IPS DF 6.9 (cell line): ENCODE results near the gene DNAH1.

Experiments used
- DNase-seq: peaks from one replicate; pipeline ENCODE4 v3.0.0-alpha.2; 2013; ENCODE audit warnings: low read depth, low spot score
- H3K27ac ChIP-seq: one replicate; pipeline ENCODE4 v1.5.1; 2013; ENCODE audit warnings: low read length, control low read depth
- H3K27me3 ChIP-seq: 2 replicates; pipeline ENCODE4 v1.6.1; 2013; ENCODE audit warnings: mild to moderate bottlenecking, low read length; ENCODE audit not compliant: control insufficient read depth, insufficient read depth
- H3K36me3 ChIP-seq: 2 replicates; pipeline ENCODE4 v1.6.1; 2013; ENCODE audit warnings: low read length; ENCODE audit not compliant: control insufficient read depth, insufficient read depth
- H3K4me1 ChIP-seq: 2 replicates; pipeline ENCODE4 v1.6.1; 2013; ENCODE audit warnings: low read length; ENCODE audit not compliant: control insufficient read depth, insufficient read depth
- H3K4me3 ChIP-seq: 2 replicates; pipeline ENCODE4 v1.5.1; 2013; ENCODE audit warnings: mild to moderate bottlenecking, low read length
- H3K9me3 ChIP-seq: 2 replicates; pipeline ENCODE4 v1.6.1; 2013; ENCODE audit warnings: low read length, inconsistent platforms; ENCODE audit not compliant: control insufficient read depth, insufficient read depth
- WGBS: extraction: QIAGEN DNeasy Blood & Tissue Kit; methylation state at CpG from one replicate; pipeline ENCODE4 v1.1.7; 2013; ENCODE audit warnings: mixed read lengths, missing lambda C conversion rate; ENCODE audit not compliant: insufficient read length, insufficient coverage; 5-methylcytosine and 5-hydroxymethylcytosine counted together

DNAH1 gene

DNA sequence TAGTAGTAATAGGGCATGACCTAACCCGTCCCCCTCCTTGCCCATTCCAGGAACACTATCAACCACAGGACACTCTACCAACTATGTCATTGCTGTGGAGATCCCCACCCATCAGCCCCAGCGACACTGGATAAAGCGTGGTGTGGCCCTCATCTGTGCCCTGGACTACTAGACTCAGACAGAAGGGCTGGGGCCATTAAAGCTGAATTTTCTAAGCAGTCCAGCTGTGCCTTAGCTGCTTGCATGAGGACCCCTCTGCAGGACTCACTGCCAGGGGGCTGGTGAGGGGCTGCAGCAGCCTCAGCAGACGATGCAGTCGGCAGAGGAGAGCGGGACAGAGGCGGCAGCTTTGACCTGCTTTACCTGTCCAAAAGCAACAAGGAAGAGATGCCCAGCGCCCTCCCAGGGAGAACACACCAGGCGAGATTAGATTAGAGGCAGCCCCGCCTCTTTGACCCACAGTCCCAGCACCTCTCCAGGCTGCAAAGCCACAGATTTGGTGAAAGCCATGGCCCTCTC lies 84.2 kb downstream of the DNAH1 start:
- Histone ChIP-seq H3K4me1 (no peaks in the 10 kb centered on the region), H3K27ac (no peak overlapping the region), H3K4me3 (no peak overlapping the region), H3K27me3 (no peaks in the 10 kb centered on the region), H3K9me3 (no peaks in the 10 kb centered on the region), H3K36me3 (peaks cover 35% of the 10 kb centered on the region)
- DNase-seq: no peak
- no CpG with 5 or more reads among the region's 10 CpGs for WGBS

- Histone ChIP-seq H3K9me3 (no peaks in the 10 kb centered on the region), H3K36me3 (peaks cover 37% of the 10 kb centered on the region), H3K4me1 (no peaks in the 10 kb centered on the region), H3K4me3 (no peak overlapping the region), H3K27me3 (no peaks in the 10 kb centered on the region), H3K27ac (no peak overlapping the region)
- no peak for DNase-seq
- no CpG with 5 or more reads among the region's 1 CpG for WGBS
Measured at GRCh38 chr3:52401021-52401420, 84.9 kb downstream of the DNAH1 start.

GRCh38 chr3:52401551-52401950 lies 85.4 kb downstream of the DNAH1 start:
- no peak overlapping the region for H3K27ac ChIP-seq
- H3K27me3 ChIP-seq: no peaks in the 10 kb centered on the region
- no peak overlapping the region for H3K4me3 ChIP-seq
- DNase-seq: no peak
- no peaks in the 10 kb centered on the region for H3K9me3 ChIP-seq
- peaks cover 42% of the 10 kb centered on the region for H3K36me3 ChIP-seq
- WGBS: no CpG with 5 or more reads among the region's 1 CpG
- no peaks in the 10 kb centered on the region for H3K4me1 ChIP-seq

GRCh38 chr3:52402101-52402521 lies 86.0 kb downstream of the DNAH1 start:
- no CpG with 5 or more reads among the region's 16 CpGs for WGBS
- H3K36me3 ChIP-seq: peaks cover 47% of the 10 kb centered on the region
- DNase-seq: no peak

GRCh38 chr3:52402706-52403270 lies 86.7 kb downstream of the DNAH1 start:
- no peak for DNase-seq
- Histone ChIP-seq H3K4me1 (no peaks in the 10 kb centered on the region), H3K9me3 (no peaks in the 10 kb centered on the region), H3K27me3 (no peaks in the 10 kb centered on the region), H3K36me3 (peaks cover 51% of the 10 kb centered on the region), H3K27ac (no peak overlapping the region), H3K4me3 (no peak overlapping the region)
- WGBS: no CpG with 5 or more reads among the region's 11 CpGs

More at GRCh38 chr3:52402101-52402521, 86.0 kb downstream of the DNAH1 start:
- H3K9me3 ChIP-seq: no peaks in the 10 kb centered on the region
- no peaks in the 10 kb centered on the region for H3K27me3 ChIP-seq
- no peaks in the 10 kb centered on the region for H3K4me1 ChIP-seq
- H3K4me3 ChIP-seq: no peak overlapping the region
- no peak overlapping the region for H3K27ac ChIP-seq

DNA sequence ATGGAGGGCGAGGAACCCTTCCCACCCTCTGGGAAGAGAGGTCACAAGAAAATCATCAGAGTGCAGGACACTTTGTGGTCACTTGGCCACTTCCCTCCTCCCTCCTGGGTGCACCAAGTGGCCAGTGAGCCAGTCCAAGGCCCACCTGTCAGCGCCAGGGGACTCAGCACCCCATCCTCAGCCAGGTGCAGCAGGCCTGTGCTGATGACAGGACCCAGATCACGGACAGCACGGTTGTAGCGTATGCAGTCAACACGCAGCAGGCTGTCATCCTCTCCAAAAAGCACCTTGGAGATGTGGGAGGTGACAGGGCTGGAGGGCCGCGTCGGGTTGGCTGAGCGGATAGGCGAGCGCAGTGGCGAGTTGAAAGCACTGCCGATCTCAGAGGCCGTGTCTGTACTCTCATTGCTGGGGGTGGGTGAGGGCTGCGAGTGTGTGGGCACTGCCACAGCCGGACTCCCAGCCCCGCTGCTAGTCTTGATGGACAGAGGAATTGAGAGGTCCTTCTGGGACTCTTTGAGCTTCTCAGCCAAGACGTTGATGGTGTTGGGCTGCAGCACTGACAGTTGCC lies 87.2 kb downstream of the DNAH1 start:
- Histone ChIP-seq H3K4me3 (no peak overlapping the region), H3K36me3 (peaks cover 52% of the 10 kb centered on the region), H3K4me1 (no peaks in the 10 kb centered on the region), H3K27me3 (no peaks in the 10 kb centered on the region), H3K27ac (no peak overlapping the region), H3K9me3 (no peaks in the 10 kb centered on the region)
- no CpG with 5 or more reads among the region's 19 CpGs for WGBS
- no peak for DNase-seq

DNA sequence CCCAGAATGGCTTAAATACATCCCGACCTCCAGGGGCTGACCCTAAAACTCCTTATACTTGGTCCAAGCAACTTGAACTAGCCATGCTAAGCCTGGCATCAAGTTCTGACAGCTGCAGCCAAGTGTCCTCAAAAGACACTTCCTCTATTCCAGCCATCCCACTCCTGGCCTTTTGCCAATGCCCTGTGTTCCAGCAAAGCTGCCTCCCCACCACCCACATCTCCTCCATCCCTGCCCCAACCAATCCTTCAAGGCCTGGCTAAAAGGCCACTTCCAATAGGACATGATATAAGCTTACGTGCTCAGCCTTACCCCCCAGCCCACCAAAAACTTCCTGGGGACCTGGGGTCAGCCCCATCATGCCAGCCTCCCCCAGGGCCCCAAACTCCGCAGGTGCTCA lies 87.8 kb downstream of the DNAH1 start:
- no peaks in the 10 kb centered on the region for H3K9me3 ChIP-seq
- H3K4me1 ChIP-seq: no peaks in the 10 kb centered on the region
- DNase-seq: no peak
- no peak overlapping the region for H3K4me3 ChIP-seq
- H3K27me3 ChIP-seq: no peaks in the 10 kb centered on the region
- H3K27ac ChIP-seq: no peak overlapping the region
- peaks cover 52% of the 10 kb centered on the region for H3K36me3 ChIP-seq
- no CpG with 5 or more reads among the region's 3 CpGs for WGBS

GRCh38 chr3:52404391-52404790 lies 88.3 kb downstream of the DNAH1 start:
- Histone ChIP-seq H3K4me1 (no peaks in the 10 kb centered on the region), H3K9me3 (no peaks in the 10 kb centered on the region), H3K4me3 (no peak overlapping the region), H3K36me3 (peaks cover 52% of the 10 kb centered on the region), H3K27me3 (no peaks in the 10 kb centered on the region), H3K27ac (no peak overlapping the region)
- DNase-seq: no peak
- no CpG with 5 or more reads among the region's 10 CpGs for WGBS

DNA sequence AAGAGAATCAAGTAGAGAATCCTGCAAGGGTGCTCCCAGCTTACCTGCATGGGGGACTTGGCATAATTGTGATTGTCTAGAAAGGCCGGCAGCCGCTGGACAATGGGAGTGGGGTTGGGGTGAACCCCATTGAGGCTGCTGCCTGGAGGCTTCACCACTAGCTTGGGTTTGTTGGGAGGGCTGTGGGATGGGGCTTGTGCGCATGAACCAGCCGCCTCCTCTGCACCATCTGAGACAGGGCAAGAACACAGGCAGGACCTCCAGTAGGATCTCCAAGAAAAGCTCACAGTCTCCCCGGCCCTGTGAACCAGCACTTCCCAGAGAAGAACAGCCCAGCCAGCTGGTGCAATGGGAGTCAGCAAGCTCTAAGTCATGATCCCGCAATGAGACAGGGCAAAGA lies 88.9 kb downstream of the DNAH1 start:
- no peak for DNase-seq
- no CpG with 5 or more reads among the region's 6 CpGs for WGBS
- Histone ChIP-seq H3K36me3 (peaks cover 52% of the 10 kb centered on the region), H3K27ac (no peak overlapping the region), H3K9me3 (no peaks in the 10 kb centered on the region), H3K27me3 (no peaks in the 10 kb centered on the region), H3K4me1 (no peaks in the 10 kb centered on the region), H3K4me3 (no peak overlapping the region)

- no peaks in the 10 kb centered on the region for H3K9me3 ChIP-seq
- no peak for DNase-seq
- no peak overlapping the region for H3K27ac ChIP-seq
- no peaks in the 10 kb centered on the region for H3K4me1 ChIP-seq
- WGBS: no CpG with 5 or more reads among the region's 4 CpGs
- peaks cover 52% of the 10 kb centered on the region for H3K36me3 ChIP-seq
- H3K27me3 ChIP-seq: no peaks in the 10 kb centered on the region
- no peak overlapping the region for H3K4me3 ChIP-seq
Measured at GRCh38 chr3:52405601-52406110, 89.5 kb downstream of the DNAH1 start.

DNA sequence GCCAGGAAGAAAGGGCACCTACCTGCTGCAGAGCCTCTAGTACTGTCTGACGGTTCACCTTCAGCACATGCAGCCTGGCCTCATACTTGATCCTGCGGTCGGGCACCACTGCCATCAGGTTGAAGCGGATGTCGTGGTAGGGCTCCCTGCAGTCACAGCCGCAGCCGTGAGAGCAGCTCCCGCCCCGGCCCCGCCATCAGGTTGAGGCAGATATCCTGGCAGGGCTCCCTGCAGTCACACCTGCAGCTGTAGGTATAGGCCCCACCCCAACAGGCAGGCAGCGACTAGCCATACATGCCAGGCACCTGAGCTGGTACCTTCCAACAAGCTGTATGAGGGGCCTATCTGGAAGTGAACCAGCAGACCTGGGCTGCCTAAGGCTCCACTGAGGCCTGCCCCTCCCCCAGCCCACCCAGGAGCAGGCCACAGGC lies 90.1 kb downstream of the DNAH1 start:
- peaks cover 52% of the 10 kb centered on the region for H3K36me3 ChIP-seq
- H3K4me3 ChIP-seq: no peak overlapping the region
- H3K27ac ChIP-seq: no peak overlapping the region
- DNase-seq: no peak
- no CpG with 5 or more reads among the region's 11 CpGs for WGBS
- no peaks in the 10 kb centered on the region for H3K4me1 ChIP-seq
- H3K27me3 ChIP-seq: no peaks in the 10 kb centered on the region
- no peaks in the 10 kb centered on the region for H3K9me3 ChIP-seq
